ENCODE measurements around the gene SCN2B. TPM values are rescaled to one million over a fixed set of nuclear protein-coding genes. Genes with fewer than 3 reads are reported as not detected.
"Not testable (repeated sequence)": the region's sequence is repeated elsewhere in the genome, so short reads cannot be mapped to it uniquely, and the experiment has no call there.

SCN2B gene
- total and polyA plus RNA-seq, 5 donors from 2014 or later: not detected

DNA sequence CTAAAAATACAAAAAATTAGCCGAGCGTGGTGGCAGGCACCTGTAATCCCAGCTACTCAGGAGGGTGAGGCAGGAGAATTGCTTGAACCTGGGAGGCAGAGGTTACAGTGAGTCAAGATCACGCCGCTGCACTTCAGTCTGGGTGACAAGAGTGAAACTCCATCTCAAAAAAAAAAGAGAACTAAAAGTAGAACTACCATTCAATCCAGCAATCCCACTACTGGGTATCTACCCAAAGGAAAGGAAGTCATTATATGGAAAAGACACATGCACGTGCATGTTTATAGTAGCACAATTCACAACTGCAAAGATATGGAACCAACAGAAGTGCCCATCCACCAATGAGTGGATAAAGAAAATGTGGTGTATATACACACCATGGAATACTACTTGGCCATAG is 7.3 kb upstream of the SCN2B start:
- not testable (repeated sequence) for H3K27ac Mint-ChIP-seq; ATAC-seq (ENCODE audit: low read depth in 2 of 2); H3K4me3 Mint-ChIP-seq; H3K9me3 Mint-ChIP-seq; H3K27ac ChIP-seq (ENCODE audit: insufficient read depth, low read length, poor library complexity, severe bottlenecking); H3K27me3 ChIP-seq (ENCODE audit: control insufficient read depth, insufficient read depth, low read length); H3K9me3 ChIP-seq (ENCODE audit: control insufficient read depth in 2 of 2, low read length in 2 of 2); H3K4me1 Mint-ChIP-seq; H3K36me3 ChIP-seq (ENCODE audit: control insufficient read depth, insufficient read depth, low read length); H3K4me1 ChIP-seq (ENCODE audit: control insufficient read depth, insufficient read depth, low read length, poor library complexity, severe bottlenecking); H3K4me3 ChIP-seq (ENCODE audit: low read depth, low read length); DNase-seq; H3K36me3 Mint-ChIP-seq
- peaks cover 17% of the 10 kb centered on the region for H3K27me3 Mint-ChIP-seq

DNA sequence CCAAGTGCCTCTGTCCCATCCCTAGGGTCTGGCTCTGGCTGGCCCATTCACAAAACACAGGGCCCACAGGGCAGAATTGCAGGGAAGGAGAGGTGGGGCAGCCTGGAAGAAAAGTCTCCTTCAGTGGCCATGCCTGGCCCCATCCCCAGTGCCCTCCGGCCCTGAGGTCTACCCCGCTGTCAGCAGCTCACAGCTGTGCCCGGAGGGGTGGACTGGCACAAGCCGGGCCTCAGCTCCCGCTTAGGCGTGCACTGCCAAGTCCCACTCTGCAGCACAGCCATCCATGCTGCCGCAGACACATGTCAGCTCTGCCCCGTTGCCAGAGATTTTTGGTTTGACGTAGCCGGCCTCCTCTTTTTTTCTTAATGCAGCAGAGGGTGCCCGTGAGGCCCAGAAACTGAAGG is 3.9 kb upstream of the SCN2B start:
- ATAC-seq (ENCODE audit: low read depth in 2 of 2): no peak
- H3K4me1 Mint-ChIP-seq: no peaks in the 10 kb centered on the region
- Histone ChIP-seq H3K9me3 (ENCODE audit: control insufficient read depth in 2 of 2, low read length in 2 of 2) (no peaks in the 10 kb centered on the region), H3K4me1 (ENCODE audit: control insufficient read depth, insufficient read depth, low read length, poor library complexity, severe bottlenecking) (no peaks in the 10 kb centered on the region), H3K27ac (ENCODE audit: insufficient read depth, low read length, poor library complexity, severe bottlenecking) (no peak overlapping the region), H3K27me3 (ENCODE audit: control insufficient read depth, insufficient read depth, low read length) (peaks cover 2% of the 10 kb centered on the region), H3K36me3 (ENCODE audit: control insufficient read depth, insufficient read depth, low read length) (no peaks in the 10 kb centered on the region), H3K4me3 (ENCODE audit: low read depth, low read length) (no peak overlapping the region)
- no peak overlapping the region for H3K27ac Mint-ChIP-seq
- DNase-seq: peak in 1 of 3 donors; percentile 20
- H3K4me3 Mint-ChIP-seq: no peak overlapping the region
- no peaks in the 10 kb centered on the region for H3K36me3 Mint-ChIP-seq
- peaks cover 28% of the 10 kb centered on the region for H3K27me3 Mint-ChIP-seq
- peaks cover 0 to 1% (median 0%) of the 10 kb centered on the region in 7 donors for H3K9me3 Mint-ChIP-seq

DNA sequence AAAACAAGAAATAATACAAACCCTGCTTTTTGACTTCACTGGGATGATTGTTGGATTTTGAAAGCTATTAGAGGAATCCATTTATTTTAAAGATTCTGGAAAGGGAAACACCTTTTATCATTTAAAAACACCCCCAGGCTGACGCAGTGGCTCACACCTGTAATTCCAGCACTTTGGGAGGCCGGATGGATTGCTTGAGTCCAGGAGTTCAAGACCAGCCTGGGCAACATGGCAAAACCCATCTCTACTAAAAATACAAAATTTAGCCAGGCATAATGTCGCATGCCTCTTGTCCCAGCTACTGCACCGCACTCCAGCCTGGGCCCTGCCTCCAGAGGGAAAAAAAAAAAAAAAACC is 317 bp upstream of the SCN2B start:
- ATAC-seq (ENCODE audit: low read depth in 2 of 2) (no peak), DNase-seq (no peak)
- Mint-ChIP-seq H3K27ac (no peak overlapping the region), H3K36me3 (no peaks in the 10 kb centered on the region), H3K4me1 (peaks cover 0 to 3% (median 0%) of the 10 kb centered on the region in 4 donors), H3K9me3 (peaks cover 0 to 1% (median 0%) of the 10 kb centered on the region in 7 donors), H3K27me3 (peaks cover 44% of the 10 kb centered on the region), H3K4me3 (no peak overlapping the region)
- Histone ChIP-seq H3K27ac (ENCODE audit: insufficient read depth, low read length, poor library complexity, severe bottlenecking) (no peak overlapping the region), H3K9me3 (ENCODE audit: control insufficient read depth in 2 of 2, low read length in 2 of 2) (no peaks in the 10 kb centered on the region), H3K27me3 (ENCODE audit: control insufficient read depth, insufficient read depth, low read length) (peaks cover 2% of the 10 kb centered on the region), H3K4me3 (ENCODE audit: low read depth, low read length) (no peak overlapping the region), H3K36me3 (ENCODE audit: control insufficient read depth, insufficient read depth, low read length) (no peaks in the 10 kb centered on the region), H3K4me1 (ENCODE audit: control insufficient read depth, insufficient read depth, low read length, poor library complexity, severe bottlenecking) (peaks cover 1% of the 10 kb centered on the region)

DNA sequence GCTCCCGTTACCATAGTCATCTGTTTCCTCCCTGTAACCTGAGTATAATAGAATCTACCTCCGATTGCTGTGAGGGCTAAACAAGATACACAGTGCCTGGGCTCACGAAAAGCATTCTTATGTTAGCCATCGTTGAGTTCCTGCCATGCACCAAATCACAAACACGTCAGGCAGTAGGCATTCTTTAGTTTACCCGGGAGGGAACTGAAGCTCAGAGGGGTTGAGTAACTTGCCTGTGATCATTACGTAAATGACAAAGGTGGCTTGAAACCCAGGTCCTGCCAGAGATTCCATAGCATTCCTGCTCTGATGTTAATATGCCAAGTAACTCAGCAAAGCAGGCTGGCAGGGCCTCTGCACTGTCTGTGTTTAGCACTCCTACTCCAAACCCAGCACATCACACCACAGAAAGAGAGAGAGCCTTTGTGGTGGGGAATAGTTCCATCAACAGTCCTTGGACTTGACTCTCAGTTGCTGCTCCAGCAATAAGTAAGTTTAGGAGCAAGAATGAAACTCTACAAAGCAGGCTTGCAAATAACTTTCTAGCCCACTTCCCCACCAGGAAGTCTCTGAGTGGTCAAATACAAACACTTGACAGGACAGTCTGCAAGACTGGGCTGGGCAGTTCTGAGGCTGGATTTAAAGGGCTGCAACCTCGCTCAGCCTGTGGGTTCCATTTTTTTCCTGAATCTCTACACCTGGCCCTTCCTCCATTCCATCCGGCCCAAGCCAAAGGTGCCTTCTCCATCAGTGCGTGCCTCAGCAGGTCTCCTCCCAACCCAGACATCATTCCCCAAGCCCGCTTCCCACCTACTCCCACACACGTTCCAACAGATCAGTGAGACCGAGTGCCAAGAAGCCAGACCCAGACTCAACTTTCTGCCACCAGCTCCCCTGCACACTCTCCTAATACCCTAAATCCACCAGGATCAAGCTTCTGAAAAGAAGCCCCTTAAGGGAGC is 1.1 kb downstream of the SCN2B start:
- ATAC-seq (ENCODE audit: low read depth in 2 of 2): no peak
- Histone ChIP-seq H3K27ac (ENCODE audit: insufficient read depth, low read length, poor library complexity, severe bottlenecking) (no peak overlapping the region), H3K4me1 (ENCODE audit: control insufficient read depth, insufficient read depth, low read length, poor library complexity, severe bottlenecking) (peaks cover 5% of the 10 kb centered on the region), H3K4me3 (ENCODE audit: low read depth, low read length) (no peak overlapping the region), H3K36me3 (ENCODE audit: control insufficient read depth, insufficient read depth, low read length) (no peaks in the 10 kb centered on the region), H3K27me3 (ENCODE audit: control insufficient read depth, insufficient read depth, low read length) (peaks cover 2% of the 10 kb centered on the region), H3K9me3 (ENCODE audit: control insufficient read depth in 2 of 2, low read length in 2 of 2) (no peaks in the 10 kb centered on the region)
- no peak for DNase-seq
- Mint-ChIP-seq H3K9me3 (peaks cover 0 to 1% (median 0%) of the 10 kb centered on the region in 7 donors), H3K27me3 (peaks cover 44% of the 10 kb centered on the region), H3K36me3 (no peaks in the 10 kb centered on the region), H3K4me1 (peaks cover 0 to 6% (median 0%) of the 10 kb centered on the region in 4 donors), H3K27ac (peak overlapping the region in 1 of 3 donors; percentile 48), H3K4me3 (no peak overlapping the region)

DNA sequence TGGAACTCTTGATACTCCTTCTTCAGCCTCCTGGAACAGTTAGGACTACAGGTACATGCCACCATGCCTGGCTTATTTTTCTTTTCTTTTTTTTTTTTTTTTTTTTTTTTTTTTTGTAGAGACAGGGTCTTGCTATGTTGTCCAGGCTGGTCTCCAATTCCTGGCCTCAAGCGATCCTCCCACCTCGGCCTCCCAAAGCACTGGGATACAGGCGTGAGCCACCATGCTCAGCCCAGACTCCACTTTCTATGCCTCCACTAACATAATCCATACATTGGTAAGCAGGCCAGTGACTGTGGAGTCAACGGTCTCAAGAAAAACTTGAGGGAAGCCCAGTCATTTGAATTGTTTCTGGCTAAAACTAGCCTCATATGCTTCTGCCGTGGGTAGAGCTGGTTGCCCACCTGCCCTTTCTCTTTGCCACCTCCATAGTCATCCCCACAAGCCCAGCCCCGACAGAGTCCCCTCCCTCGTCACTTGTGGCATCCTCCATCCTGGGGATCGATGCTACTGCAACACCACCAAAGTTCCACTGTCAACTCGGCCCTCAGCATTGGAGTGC is 2.4 kb downstream of the SCN2B start:
- no peak for ATAC-seq (ENCODE audit: low read depth in 2 of 2)
- no peak for DNase-seq
- Mint-ChIP-seq H3K9me3 (no peaks in the 10 kb centered on the region), H3K4me3 (no peak overlapping the region), H3K36me3 (no peaks in the 10 kb centered on the region), H3K27ac (no peak overlapping the region), H3K27me3 (peaks cover 40% of the 10 kb centered on the region), H3K4me1 (peaks cover 0 to 6% (median 0%) of the 10 kb centered on the region in 4 donors)
- Histone ChIP-seq H3K4me1 (ENCODE audit: control insufficient read depth, insufficient read depth, low read length, poor library complexity, severe bottlenecking) (peaks cover 5% of the 10 kb centered on the region), H3K27ac (ENCODE audit: insufficient read depth, low read length, poor library complexity, severe bottlenecking) (no peak overlapping the region), H3K27me3 (ENCODE audit: control insufficient read depth, insufficient read depth, low read length) (no peaks in the 10 kb centered on the region), H3K9me3 (ENCODE audit: control insufficient read depth in 2 of 2, low read length in 2 of 2) (no peaks in the 10 kb centered on the region), H3K4me3 (ENCODE audit: low read depth, low read length) (no peak overlapping the region), H3K36me3 (ENCODE audit: control insufficient read depth, insufficient read depth, low read length) (no peaks in the 10 kb centered on the region)

DNA sequence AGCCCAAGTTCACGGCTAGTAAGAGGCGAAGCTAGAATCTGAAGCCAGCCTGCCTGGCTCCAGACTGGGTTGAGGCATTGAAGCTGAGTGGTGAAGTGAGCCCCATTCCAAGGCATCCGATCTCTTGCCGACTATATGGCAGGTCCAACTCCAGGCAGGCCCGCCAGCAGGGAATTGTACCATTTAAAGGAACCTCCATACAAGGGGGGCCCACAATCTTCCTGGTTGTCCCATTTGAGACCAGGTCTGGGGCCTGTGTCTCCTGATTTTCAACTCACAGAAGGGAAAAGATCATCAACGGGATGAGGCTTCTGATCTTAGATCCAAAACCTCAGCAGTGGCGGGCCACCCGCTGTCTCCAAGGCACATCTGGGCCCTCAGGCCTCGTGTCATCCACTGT is 4.1 kb downstream of the SCN2B start:
- ATAC-seq (ENCODE audit: low read depth in 2 of 2): no peak
- Histone ChIP-seq H3K27ac (ENCODE audit: insufficient read depth, low read length, poor library complexity, severe bottlenecking) (no peak overlapping the region), H3K9me3 (ENCODE audit: control insufficient read depth in 2 of 2, low read length in 2 of 2) (no peaks in the 10 kb centered on the region), H3K36me3 (ENCODE audit: control insufficient read depth, insufficient read depth, low read length) (no peaks in the 10 kb centered on the region), H3K27me3 (ENCODE audit: control insufficient read depth, insufficient read depth, low read length) (no peaks in the 10 kb centered on the region), H3K4me1 (ENCODE audit: control insufficient read depth, insufficient read depth, low read length, poor library complexity, severe bottlenecking) (peaks cover 5% of the 10 kb centered on the region), H3K4me3 (ENCODE audit: low read depth, low read length) (no peak overlapping the region)
- H3K27me3 Mint-ChIP-seq: peaks cover 36% of the 10 kb centered on the region
- no peak for DNase-seq
- H3K4me3 Mint-ChIP-seq: no peak overlapping the region
- H3K27ac Mint-ChIP-seq: no peak overlapping the region
- no peaks in the 10 kb centered on the region for H3K9me3 Mint-ChIP-seq
- peaks cover 0 to 6% (median 0%) of the 10 kb centered on the region in 4 donors for H3K4me1 Mint-ChIP-seq
- H3K36me3 Mint-ChIP-seq: no peaks in the 10 kb centered on the region

DNA sequence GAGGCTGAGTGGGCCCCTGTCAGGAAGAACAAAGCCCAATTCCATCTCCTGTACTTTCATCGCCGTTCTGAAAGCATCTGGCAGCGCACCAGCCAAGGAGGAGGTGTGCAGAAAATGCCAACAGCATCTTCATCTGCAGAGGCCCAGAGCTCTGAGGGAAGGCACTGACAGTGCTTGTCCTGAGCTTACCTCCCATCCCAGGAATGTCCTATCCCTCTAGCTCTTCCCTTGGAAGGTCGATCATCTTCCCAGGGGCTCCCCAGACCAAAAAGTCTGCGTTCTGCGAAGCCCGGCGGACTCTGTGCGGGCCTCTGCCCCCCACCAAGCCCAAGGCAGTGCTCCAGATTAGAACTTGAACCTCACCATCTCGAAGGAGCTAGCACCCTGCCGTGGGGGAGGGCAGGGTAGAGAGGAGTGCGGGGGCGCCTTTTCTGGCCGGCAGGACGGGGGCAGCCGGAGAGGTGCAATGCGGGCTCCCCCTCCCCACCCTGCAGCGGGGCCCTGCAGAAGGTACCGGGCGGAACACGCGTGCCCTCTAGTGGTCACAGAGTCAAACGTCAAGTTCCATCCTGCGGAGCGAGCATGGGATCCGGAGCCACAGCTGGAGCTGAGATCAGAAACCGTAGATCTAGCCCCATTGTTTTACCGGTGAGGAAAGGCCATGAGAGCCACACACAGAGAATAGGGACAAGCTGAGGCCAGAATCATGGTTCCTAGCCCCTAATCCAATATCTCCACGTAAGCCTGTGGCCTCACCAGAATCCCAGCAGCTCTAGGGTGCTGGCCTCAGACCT is 5.0 kb downstream of the SCN2B start:
- Mint-ChIP-seq H3K27ac (no peak overlapping the region), H3K9me3 (no peaks in the 10 kb centered on the region), H3K4me3 (no peak overlapping the region), H3K36me3 (no peaks in the 10 kb centered on the region), H3K4me1 (peaks cover 0 to 6% (median 0%) of the 10 kb centered on the region in 4 donors), H3K27me3 (peaks cover 27% of the 10 kb centered on the region)
- peak; percentile 75 to 78 for ATAC-seq (ENCODE audit: low read depth in 2 of 2)
- no peaks in the 10 kb centered on the region for H3K36me3 ChIP-seq (ENCODE audit: control insufficient read depth, insufficient read depth, low read length)
- H3K27ac ChIP-seq (ENCODE audit: insufficient read depth, low read length, poor library complexity, severe bottlenecking): no peak overlapping the region
- peak; percentile 56 to 67 (median 65) for DNase-seq
- H3K27me3 ChIP-seq (ENCODE audit: control insufficient read depth, insufficient read depth, low read length): no peaks in the 10 kb centered on the region
- no peak overlapping the region for H3K4me3 ChIP-seq (ENCODE audit: low read depth, low read length)
- H3K9me3 ChIP-seq (ENCODE audit: control insufficient read depth in 2 of 2, low read length in 2 of 2): no peaks in the 10 kb centered on the region
- H3K4me1 ChIP-seq (ENCODE audit: control insufficient read depth, insufficient read depth, low read length, poor library complexity, severe bottlenecking): peaks cover 5% of the 10 kb centered on the region

All from CD4-positive, CD25-positive, alpha-beta regulatory T cell (primary cell).